Stimulated activated CD4-positive, alpha-beta T cell treated with anti-CD3 and anti-CD28 coated beads, Interleukin-15, amount 100 ng/mL, for 48 hours (primary cell): ENCODE data around the gene BNIP5.
A peak's percentile ranks its signal among the peaks of the same experiment; 100 is the strongest.
"Not testable (repeated sequence)": the region's sequence is repeated elsewhere in the genome, so short reads cannot be mapped to it uniquely, and the experiment has no call there.

Experiments
- DNase-seq, 2 donors: peaks; one replicate each; pipeline ENCODE4 v3.0.0-alpha.2; 2020; ENCODE audit warnings: low read depth in 2 of 2

Gene BNIP5

DNA sequence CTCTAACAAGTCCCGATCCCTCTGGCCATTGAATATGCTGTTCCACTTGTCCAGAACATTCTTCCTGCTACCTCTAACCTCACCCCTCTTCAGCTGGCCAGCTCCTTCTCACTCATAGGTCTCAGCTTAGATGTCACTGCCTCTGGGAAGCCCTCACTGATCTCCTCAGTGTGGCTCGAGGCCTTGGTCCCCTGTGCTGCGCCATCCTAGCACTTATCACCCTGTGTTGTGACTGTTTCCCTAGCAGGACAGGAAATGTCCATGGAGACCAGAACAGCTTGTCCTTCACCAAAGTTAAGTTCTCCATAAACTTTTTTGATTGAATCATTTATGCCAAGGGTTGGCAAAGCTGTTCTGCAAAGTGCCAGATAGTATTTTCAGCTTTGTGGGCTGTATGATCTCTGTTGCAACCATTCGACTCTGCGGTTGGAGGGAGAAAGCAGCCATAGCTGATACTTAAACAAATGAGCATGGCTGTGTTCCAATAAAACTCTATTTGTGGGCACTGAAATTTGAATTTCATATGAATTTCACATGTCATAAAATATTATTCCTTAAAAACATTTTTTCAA is 6.5 kb upstream of the BNIP5 start:
- DNase-seq, result no peak

GRCh38 chr6:36340618-36341454 is 4.1 kb upstream of the BNIP5 start:
- DNase-seq, result peak; percentile 48 to 74

DNA sequence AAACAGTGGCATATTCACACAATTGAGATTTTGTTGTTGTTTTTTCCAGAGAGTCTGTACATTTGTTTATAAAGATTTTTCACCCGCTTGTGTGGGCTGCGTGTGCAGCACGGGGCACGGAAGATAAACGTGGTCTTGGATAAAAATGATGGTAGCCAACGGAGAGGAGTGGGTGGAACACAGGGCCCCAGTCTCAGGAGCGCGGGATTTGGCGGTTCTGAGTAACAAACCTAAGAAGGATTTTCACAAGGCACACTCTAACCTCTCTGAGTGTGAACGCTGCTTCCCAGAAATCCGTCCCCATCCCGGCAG is 3.6 kb upstream of the BNIP5 start:
- DNase-seq, result no peak

- no peak for DNase-seq
These were observed 2.5 kb upstream of the BNIP5 start for GRCh38 chr6:36339146-36339545.

DNA sequence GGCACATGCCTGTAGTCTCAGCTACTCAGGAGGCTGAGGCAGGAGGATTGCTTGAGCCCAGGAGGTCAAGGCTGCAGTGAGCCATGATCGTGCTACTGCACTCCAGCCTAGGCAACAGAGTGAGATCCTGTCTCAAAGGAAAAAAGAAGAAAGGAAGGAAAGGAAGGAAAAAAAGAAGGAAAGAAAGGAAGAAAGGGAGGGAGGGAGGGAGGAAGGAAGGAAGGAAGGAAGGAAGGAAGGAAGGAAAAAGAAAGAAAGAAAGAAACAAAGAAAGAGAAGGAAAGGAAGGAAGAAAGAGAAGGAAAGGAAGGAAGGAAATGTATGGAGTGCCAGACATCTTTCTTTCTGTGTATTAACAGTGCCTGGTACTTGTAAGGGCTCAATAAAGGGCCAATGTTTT is 1.5 kb upstream of the BNIP5 start:
- not testable (repeated sequence) for DNase-seq

GRCh38 chr6:36337814-36338213 is 1.1 kb upstream of the BNIP5 start:
- DNase-seq, result no peak

GRCh38 chr6:36336208-36336710 is 429 bp downstream of the BNIP5 start:
- no peak for DNase-seq

GRCh38 chr6:36335465-36336207 is 1.1 kb downstream of the BNIP5 start:
- no peak for DNase-seq

DNA sequence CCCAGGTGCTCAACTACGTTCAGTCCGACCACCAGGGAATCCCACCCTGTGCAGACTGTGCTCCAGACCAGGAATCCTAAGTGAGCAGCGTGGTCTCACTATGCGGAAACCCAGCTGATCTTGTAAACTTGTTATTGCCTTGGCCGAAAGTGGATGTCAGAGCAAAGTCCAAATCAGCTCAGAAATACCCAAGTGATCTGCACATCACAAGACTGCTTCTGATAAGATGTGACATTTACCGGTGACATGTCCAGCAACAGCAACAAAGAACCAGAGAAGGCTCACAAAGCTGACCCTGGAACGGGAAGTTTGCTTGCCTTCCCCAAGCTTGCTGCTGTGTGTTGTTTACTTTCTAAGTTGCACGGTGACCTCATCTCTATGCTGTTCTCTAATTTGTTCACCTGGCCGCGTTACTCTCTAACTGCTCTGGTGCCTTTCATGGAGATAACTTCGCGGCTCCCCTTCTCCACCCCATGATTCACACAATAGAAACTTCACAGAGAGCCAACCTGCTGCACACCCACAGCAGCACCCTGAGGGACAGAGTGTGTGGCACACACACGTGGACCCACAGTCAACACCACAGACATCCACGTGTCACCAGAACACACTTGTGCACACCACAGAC is 1.7 kb downstream of the BNIP5 start:
- no peak for DNase-seq

DNA sequence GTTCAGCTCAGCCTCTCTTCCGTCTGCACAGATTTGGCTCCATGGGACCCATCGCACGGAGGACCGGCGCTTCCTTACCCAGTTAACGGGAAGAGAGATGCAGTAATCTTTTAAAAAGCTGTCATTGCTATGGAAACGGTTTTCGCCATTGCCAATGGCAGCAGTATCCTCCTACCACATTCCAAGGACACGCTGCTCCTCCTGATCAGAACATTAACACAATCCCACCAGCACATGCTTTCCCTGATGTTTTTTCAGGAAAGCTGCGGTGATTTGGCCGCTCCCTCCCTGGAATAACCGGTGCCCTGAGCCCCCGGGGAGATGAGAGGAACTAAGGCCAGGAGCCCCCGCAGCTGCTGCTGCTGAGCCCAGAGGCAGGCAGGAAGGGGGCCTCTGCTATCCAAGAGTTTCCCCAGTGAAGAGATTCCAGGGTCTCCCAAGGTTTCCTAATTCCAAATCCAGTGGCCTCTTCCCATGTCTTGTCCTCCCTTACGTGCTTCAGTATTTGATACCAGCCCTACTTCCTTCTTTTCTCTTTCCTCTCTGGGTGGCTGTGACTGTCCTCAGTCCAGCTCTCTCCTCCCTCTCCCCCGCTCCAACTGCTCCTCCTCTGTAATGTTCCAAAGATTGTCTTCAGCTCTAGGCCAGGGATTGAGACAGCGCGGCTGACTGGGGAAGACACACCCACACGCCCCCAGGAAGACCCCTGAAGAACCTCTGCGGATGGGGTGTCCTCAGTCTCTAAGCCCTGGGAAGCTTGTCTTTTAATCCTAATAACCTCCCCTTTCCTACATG is 2.6 kb downstream of the BNIP5 start:
- no peak for DNase-seq

- DNase-seq, result no peak
These were observed 3.4 kb downstream of the BNIP5 start for GRCh38 chr6:36333171-36333895.

DNA sequence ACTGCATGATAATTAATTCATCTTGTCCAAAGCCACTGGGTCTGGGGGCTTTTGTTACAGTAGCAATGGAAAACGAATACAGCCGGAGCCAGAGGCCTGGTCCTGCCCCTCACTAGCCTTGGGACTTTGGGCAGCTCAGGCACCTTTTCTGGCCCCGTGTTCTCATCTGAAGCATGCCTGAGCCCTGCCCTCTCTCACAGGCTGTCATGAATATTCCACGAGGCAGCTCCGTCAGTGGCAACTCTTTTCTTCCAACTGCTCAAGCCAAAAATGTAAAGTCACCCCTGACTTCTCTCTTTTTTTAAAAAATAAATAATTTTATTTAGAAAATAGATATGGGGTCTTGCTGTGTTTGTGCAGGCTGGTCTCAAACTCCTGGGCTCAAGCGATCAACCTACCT is 5.3 kb downstream of the BNIP5 start:
- no peak for DNase-seq

DNA sequence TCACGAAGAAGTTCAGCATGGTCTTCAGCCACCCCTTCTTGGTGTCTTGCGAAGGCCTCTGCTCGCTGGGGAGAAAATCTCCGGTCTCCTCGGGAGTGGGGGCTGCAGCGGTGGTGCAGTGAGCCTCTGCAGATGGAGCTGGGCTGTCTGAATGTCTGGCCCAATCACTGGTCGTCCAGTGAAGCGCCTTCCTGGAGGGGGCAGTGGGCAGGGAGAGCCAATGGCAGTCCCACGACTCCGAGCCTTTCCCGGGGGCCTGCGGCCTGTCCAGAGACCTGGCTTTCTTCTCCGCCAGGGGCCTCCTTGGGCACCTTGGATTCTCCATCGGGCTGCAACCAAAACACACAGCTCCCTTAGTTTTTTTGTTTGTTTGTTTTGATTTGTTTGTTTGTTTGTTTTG is 6.3 kb downstream of the BNIP5 start:
- DNase-seq, result no peak

DNA sequence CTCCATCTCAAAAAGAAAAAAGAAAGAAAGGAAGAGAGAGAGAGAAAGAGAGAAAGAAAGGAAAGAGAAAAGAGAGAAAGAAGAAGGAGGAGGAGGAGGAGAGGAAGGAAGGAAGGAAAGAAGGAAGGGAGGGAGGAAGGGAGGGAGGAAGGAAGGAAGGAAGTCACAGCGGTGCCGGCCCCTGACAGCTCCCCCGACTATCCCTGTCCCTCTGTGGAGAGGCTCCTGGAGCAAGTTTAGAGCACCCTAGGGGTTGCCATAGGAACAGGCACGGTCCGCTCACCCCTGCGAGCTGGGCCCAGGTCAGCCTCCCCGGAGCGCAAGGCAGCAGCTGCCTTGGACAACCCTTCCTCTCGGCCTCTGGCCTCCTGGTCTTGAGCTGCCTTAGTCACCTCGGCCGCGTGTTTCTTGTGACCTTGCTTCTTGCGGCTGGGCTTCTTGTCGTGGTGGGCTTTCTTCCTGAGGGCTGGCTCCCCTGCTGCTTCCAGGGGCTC is 6.8 kb downstream of the BNIP5 start:
- DNase-seq, result no peak

GRCh38 chr6:36328600-36328999 is 8.1 kb downstream of the BNIP5 start:
- no peak for DNase-seq

- DNase-seq, result no peak
These were observed 8.8 kb downstream of the BNIP5 start for GRCh38 chr6:36327919-36328236.

DNA sequence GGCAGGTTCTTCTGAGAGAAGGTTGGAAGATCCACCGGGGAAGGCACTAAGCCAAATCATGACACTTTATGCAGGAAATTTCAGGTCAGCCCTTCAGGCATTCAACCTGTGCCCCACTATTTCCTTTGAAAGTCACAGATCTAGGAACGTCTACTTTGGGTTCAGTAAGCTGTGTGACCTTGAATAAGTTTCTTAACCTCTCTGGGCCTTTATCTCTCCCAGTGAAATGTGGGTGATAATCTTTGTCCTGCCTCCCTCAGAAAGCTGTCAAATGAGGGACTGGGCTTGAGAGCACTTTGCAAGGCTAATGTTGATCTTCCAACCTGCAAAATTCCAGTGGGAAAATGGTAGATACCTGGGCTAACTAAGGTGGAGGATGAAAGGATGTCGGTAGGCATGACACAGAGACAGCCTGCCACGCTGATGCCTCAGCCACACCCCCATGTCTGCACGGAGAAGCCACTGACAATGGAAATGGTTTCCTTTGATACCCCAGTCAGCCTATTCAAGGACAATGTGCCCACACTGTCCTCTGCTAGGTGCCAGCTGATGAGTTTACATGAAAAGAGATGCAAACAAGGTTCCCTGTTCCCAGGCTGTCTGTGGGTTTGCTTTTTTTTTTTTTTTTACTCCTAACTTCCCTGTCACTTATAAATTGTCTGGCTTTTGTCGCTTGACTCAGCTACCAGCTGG is 9.3 kb downstream of the BNIP5 start:
- no peak for DNase-seq

GRCh38 chr6:36326356-36326995 is 10.2 kb downstream of the BNIP5 start:
- no peak for DNase-seq

- no peak for DNase-seq
These were observed 12.0 kb downstream of the BNIP5 start for GRCh38 chr6:36324715-36325114.

DNA sequence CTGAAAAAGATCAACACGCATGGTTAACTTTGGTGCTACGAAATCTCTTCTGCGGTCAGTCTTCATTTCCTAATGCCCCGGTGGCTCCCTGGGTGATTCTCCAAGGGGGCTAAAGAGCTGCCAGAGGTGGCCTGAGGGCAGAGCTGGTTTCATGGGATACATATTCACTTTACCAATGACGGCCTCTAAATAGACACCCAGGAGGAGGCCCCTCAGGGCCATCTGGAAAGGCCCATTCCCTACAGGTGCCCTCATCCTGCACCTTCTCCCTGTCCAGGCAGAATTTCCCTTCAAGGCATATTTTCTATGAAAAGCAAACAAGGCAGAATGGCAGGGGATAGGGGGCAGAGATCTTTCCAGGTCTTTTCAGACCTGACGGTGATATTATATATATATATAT is 12.5 kb downstream of the BNIP5 start:
- DNase-seq, result no peak
